ENCODE results near the gene STAT5B. TPM values are rescaled to one million over a fixed set of nuclear protein-coding genes. Genes with fewer than 3 reads are reported as not detected.

Gene STAT5B
- total and polyA plus RNA-seq, 9 of the 15 experiments (the other 6 are each of a cell fraction or from before 2014, with no cell fraction given): 20.8 to 176 (median 92.4) TPM

GRCh38 chr17:42214156-42214555 is 62.0 kb downstream of the STAT5B start:
- no peaks in the 10 kb centered on the region for H3K4me1 ChIP-seq (replicated peaks in 1 of 2; ENCODE audit: control insufficient read depth in 2 of 2, insufficient read depth in 2 of 2, low read length in 2 of 2)
- POLR2A ChIA-PET: interaction anchor here (0.7 kb wide), 1 partner anchor 17 kb away, joined by 4 read pairs; no protein-coding TSS in a partner anchor
- no peak overlapping the region for H3K4me2 ChIP-seq (ENCODE audit: insufficient read depth, low read length)
- no peaks in the 10 kb centered on the region for H3K9me3 ChIP-seq (replicated peaks; ENCODE audit: control insufficient read depth, insufficient read depth, low read depth, low read length)
- in situ Hi-C loops (cut with MboI) (no loop called here), intact Hi-C loops (cut with micrococcal nuclease) (no loop called here)
- no peak overlapping the region for H3K9ac ChIP-seq (ENCODE audit: insufficient read depth in 1 of 2, low read depth in 2 of 2, low read length in 2 of 2)
- H3K4me3 ChIP-seq: no peak overlapping the region
- DNase-seq (ENCODE audit: extremely low read depth in 1 of 4, low spot score in 3 of 4) (no peak), ATAC-seq (no peak), FAIRE-seq (no peak)
- no peaks in the 10 kb centered on the region for H3K79me2 ChIP-seq (ENCODE audit: control insufficient read depth, insufficient read depth, low read length)
- BruUV-seq (replicated peaks): no TSS peak
- H4K20me1 ChIP-seq (replicated peaks; ENCODE audit: control insufficient read depth, insufficient read depth, low read length): no peaks in the 10 kb centered on the region
- H3K27ac ChIP-seq (ENCODE audit: extremely low read depth, low read depth, low read length): no peak overlapping the region
- H3K27me3 ChIP-seq (ENCODE audit: control insufficient read depth in 2 of 2, insufficient read depth in 2 of 2, low read length in 2 of 2): no peaks in the 10 kb centered on the region
- H2AFZ ChIP-seq (ENCODE audit: low read depth, low read length): no peak overlapping the region
- peaks cover 96% of the 10 kb centered on the region for H3K36me3 ChIP-seq (ENCODE audit: control insufficient read depth, insufficient read depth, low read length)
- H3K9me1 ChIP-seq (ENCODE audit: control insufficient read depth, insufficient read depth, low read length): no peaks in the 10 kb centered on the region
- WGBS (ENCODE audit: insufficient coverage, low coverage, missing lambda C conversion rate): 58% methylated on average over 2 of the region's 2 CpGs
- TF ChIP-seq, protein P1, sequence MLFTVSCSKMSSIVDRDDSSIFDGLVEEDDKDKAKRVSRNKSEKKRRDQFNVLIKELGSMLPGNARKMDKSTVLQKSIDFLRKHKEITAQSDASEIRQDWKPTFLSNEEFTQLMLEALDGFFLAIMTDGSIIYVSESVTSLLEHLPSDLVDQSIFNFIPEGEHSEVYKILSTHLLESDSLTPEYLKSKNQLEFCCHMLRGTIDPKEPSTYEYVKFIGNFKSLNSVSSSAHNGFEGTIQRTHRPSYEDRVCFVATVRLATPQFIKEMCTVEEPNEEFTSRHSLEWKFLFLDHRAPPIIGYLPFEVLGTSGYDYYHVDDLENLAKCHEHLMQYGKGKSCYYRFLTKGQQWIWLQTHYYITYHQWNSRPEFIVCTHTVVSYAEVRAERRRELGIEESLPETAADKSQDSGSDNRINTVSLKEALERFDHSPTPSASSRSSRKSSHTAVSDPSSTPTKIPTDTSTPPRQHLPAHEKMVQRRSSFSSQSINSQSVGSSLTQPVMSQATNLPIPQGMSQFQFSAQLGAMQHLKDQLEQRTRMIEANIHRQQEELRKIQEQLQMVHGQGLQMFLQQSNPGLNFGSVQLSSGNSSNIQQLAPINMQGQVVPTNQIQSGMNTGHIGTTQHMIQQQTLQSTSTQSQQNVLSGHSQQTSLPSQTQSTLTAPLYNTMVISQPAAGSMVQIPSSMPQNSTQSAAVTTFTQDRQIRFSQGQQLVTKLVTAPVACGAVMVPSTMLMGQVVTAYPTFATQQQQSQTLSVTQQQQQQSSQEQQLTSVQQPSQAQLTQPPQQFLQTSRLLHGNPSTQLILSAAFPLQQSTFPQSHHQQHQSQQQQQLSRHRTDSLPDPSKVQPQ (CRISPR knock-in tag; IDR thresholded peaks at IDR 0.05; ENCODE audit: borderline replicate concordance): no peak
- TF ChIP-seq CEBPG (CRISPR knock-in tag; IDR thresholded peaks at IDR 0.05): no peak
- TF ChIP-seq CEBPG (tag; conservative IDR thresholded peaks at IDR 0.05 in 1 of 2, IDR thresholded peaks at IDR 0.05 in 1 of 2): peak in 1 of 2 experiments; percentile 40; a peak in 2 of 4 replicates
- no peak for TF ChIP-seq HNRNPK (IDR thresholded peaks at IDR 0.05; ENCODE audit: low read depth, low read length, poor library complexity, severe bottlenecking)
- TF ChIP-seq HINFP (tag; conservative IDR thresholded peaks at IDR 0.05; ENCODE audit: low read depth): no peak
- no peak for TF ChIP-seq BCL6 (CRISPR knock-in tag; IDR thresholded peaks at IDR 0.05)
- TF ChIP-seq XRCC4 (IDR thresholded peaks at IDR 0.05; ENCODE audit: extremely low read depth, insufficient read depth, insufficient read length): no peak
- no peak for TF ChIP-seq GTF2A2 (tag; IDR thresholded peaks at IDR 0.05)
- CTCF ChIA-PET (ENCODE audit: low intra/inter-chr PET ratio): no interaction called here

Data from K562 (cell line).